ENCODE data around the gene ADIPOR2. TPM values are rescaled to one million over a fixed set of nuclear protein-coding genes. Genes with fewer than 3 reads are reported as not detected.

Gene ADIPOR2
- total RNA-seq, 4 donors from 2014 or later, result 75.1 to 119 (median 93.4) TPM

- DNase-seq (ENCODE audit: low spot score) (no peak), ATAC-seq (ENCODE audit: low FRiP score) (no peak)
- TF ChIP-seq CTCF (IDR thresholded peaks at IDR 0.05), result no peak
Observed at GRCh38 chr12:1835211-1836131, 144.6 kb downstream of the ADIPOR2 start.

GRCh38 chr12:1836241-1836803 is 145.5 kb downstream of the ADIPOR2 start:
- no peak for DNase-seq (ENCODE audit: low spot score)
- no peak for TF ChIP-seq CTCF (IDR thresholded peaks at IDR 0.05)
- no peak for ATAC-seq (ENCODE audit: low FRiP score)

GRCh38 chr12:1836854-1837421 is 146.1 kb downstream of the ADIPOR2 start:
- no peak for ATAC-seq (ENCODE audit: low FRiP score)
- no peak for DNase-seq (ENCODE audit: low spot score)

GRCh38 chr12:1837541-1838204 is 146.8 kb downstream of the ADIPOR2 start:
- no peak for DNase-seq (ENCODE audit: low spot score)
- ATAC-seq (ENCODE audit: low FRiP score), result no peak
- no peak for TF ChIP-seq CTCF (IDR thresholded peaks at IDR 0.05)

More at GRCh38 chr12:1836854-1837421, 146.1 kb downstream of the ADIPOR2 start:
- no peak for TF ChIP-seq CTCF (IDR thresholded peaks at IDR 0.05)

Small RNA genes within 50 kb of the gene (small RNA-seq; reads per million reads assigned to genes)
- not detected for gene MIR3649

Other genes with a start within 250 kb of the ADIPOR2 start
- gene FBXL14, start 96.5 kb upstream of the ADIPOR2 start, total RNA-seq, result 10 to 100 TPM in 2 of 4 donors, 1 to 10 TPM in 2; 7.3 to 15.6 (median 10.1) TPM
- gene WNT5B, start 61.8 kb upstream of the ADIPOR2 start, total RNA-seq, result 1 to 10 TPM; 3.6 to 9.0 (median 4.0) TPM
- not detected for gene LRTM2, start 129.5 kb downstream of the ADIPOR2 start, total RNA-seq
- gene CACNA2D4, start 227.6 kb downstream of the ADIPOR2 start, total RNA-seq, result 10 to 100 TPM in 1 of 4 donors, 1 to 10 TPM in 3; 3.9 to 13.0 (median 6.8) TPM